Measurements from ENCODE around the gene PDIK1L.

The PDIK1L gene

GRCh38 chr1:26170472-26170821 is 58.8 kb downstream of the PDIK1L start:
- DNase-seq (ENCODE audit: low read depth in 3 of 3) = no peak

- no peak for DNase-seq (ENCODE audit: low read depth in 3 of 3)
Observed at GRCh38 chr1:26171084-26172072, 59.8 kb downstream of the PDIK1L start, which contains the start of gene ZNF593OS. ZNF593OS (minus strand) TSS chr1:26171832; CDS start chr1:26171661, 171 bp downstream.

All from stimulated activated CD4-positive, alpha-beta T cell treated with anti-CD3 and anti-CD28 coated beads, TNF-alpha, amount 100 ng/mL, for 48 hours (primary cell).